Left ventricle myocardium inferior (tissue), 1 donor: ENCODE results near the gene NPEPPS. TPM values are rescaled to one million over a fixed set of nuclear protein-coding genes. Genes with fewer than 3 reads are reported as not detected.
"Not testable (repeated sequence)": the region's sequence is repeated elsewhere in the genome, so short reads cannot be mapped to it uniquely, and the experiment has no call there.

Source experiments
- DNase-seq: peaks from one replicate; pipeline ENCODE4 v3.0.0-alpha.2; 2020
- H3K27ac ChIP-seq: fragments of 200-600 bp; replicated peaks from 2 replicates; pipeline ENCODE4 v1.8.0; 2021
- H3K27me3 ChIP-seq: fragments of 200-600 bp; 2 replicates; pipeline ENCODE4 v1.8.0; 2021; ENCODE audit warnings: low read depth
- H3K36me3 ChIP-seq: fragments of 200-600 bp; 2 replicates; pipeline ENCODE4 v1.8.0; 2021
- H3K4me1 ChIP-seq: fragments of 200-600 bp; 2 replicates; pipeline ENCODE4 v1.8.0; 2021
- H3K4me3 ChIP-seq: fragments of 200-600 bp; 2 replicates; pipeline ENCODE4 v1.8.0; 2021; ENCODE audit warnings: mild to moderate bottlenecking, moderate library complexity
- H3K9me3 ChIP-seq: fragments of 200-600 bp; replicated peaks from 2 replicates; pipeline ENCODE4 v1.8.0; 2021
- intact Hi-C: fragments of 100-400 bp; cut with micrococcal nuclease; formaldehyde crosslinking; loops from one replicate; pipeline ENCODE4 v1.11.0; 2022
- long read RNA-seq: library from polyadenylated mRNA; unstranded; transcript quantifications from one replicate; pipeline ENCODE4 v2.0.0, GENCODE V29; 2021
- total RNA-seq: library from RNA; stranded (reverse); fragmentation: NEBNext Ultra II Directional; extraction: Animal tissue kit (Norgen Biotek cat#: 25700); gene quantifications from one replicate; pipeline ENCODE4 v1.2.1, GENCODE V29; 2021
- TF ChIP-seq, protein P1 (sequence below): fragments of 200-600 bp; IDR thresholded peaks from 2 replicates; pipeline ENCODE4 v1.8.0; 2021; ENCODE audit warnings: antibody characterized with exemption, mild to moderate bottlenecking, borderline replicate concordance
- donor health status: DM: no; HTN: yes; CAD: no; lungs with severe emphysema.

Gene NPEPPS
- total RNA-seq, result 72.1 TPM
- long read RNA-seq, full-length matches to known transcripts, result 86 of 198 reads
- long read RNA-seq, partial matches to known transcripts, result 94 of 198 reads
- long read RNA-seq, other reads (novel, unspliced or antisense), result 18 of 198 reads

- Histone ChIP-seq H3K27ac (peak within 1 kb of the TSS; percentile 90), H3K4me3 (peak within 1 kb of the TSS; percentile 75), H3K4me1 (peaks cover 23% of the 10 kb centered on the region)
- H3K27me3 ChIP-seq, H3K36me3 ChIP-seq, H3K9me3 ChIP-seq, intact Hi-C loops: not testable (repeated sequence)
- peak; percentile 91 for DNase-seq
These were observed at the start of gene NPEPPS for GRCh38 chr17:47530557-47531232. NPEPPS (plus strand) TSS chr17:47531108; CDS start chr17:47531301, 193 bp downstream.

DNA sequence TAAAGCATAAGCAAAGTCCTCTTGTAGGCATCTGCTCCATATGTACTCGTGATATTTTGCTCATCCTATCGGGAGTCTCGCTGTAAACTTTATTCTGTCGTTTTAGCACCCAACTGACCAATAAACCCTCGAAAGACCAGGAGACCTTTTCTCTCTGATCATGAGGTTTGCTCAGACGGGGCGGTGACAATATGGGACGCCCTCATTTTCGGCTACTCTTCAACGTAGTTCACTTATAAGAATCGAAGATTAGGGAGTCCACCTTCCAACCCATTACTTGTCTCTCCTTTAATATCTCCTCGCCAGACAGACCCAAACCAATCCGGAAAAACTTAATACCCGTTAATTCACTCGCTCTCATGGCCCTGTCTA, 39.1 kb upstream of the NPEPPS start:
- H3K9me3 ChIP-seq, intact Hi-C loops, H3K27me3 ChIP-seq, DNase-seq, H3K4me1 ChIP-seq: not testable (repeated sequence)
- peak overlapping the region; percentile 70 for H3K4me3 ChIP-seq
- H3K36me3 ChIP-seq, result peaks cover 13% of the 10 kb centered on the region
- H3K27ac ChIP-seq, result peak overlapping the region; percentile 81

DNA sequence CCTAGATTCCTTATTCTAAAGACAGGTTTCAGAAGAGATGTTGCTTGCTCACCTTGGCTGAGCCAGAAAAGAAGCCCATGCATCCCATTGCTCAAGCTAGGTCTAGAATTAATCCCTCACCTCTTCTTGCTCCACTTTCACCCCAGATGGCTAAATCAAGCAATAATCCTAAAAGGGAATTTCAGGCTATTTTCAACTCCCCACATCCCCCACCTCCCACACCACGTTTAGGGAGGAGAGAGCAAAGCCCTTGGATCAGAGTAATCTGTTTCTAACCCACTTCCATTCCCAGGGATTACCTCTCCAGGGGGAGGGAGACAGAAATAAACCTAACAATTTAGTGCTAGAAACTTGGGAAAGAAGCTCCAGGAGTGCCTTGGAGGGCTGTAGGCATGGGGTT, 31.8 kb upstream of the NPEPPS start:
- peaks cover 24% of the 10 kb centered on the region for H3K4me1 ChIP-seq
- H3K27ac ChIP-seq, H3K9me3 ChIP-seq, intact Hi-C loops, H3K27me3 ChIP-seq, H3K36me3 ChIP-seq, H3K4me3 ChIP-seq, DNase-seq: not testable (repeated sequence)

- H3K9me3 ChIP-seq, H3K27ac ChIP-seq, H3K27me3 ChIP-seq, H3K36me3 ChIP-seq, intact Hi-C loops, DNase-seq, H3K4me3 ChIP-seq: not testable (repeated sequence)
- peaks cover 24% of the 10 kb centered on the region for H3K4me1 ChIP-seq
These were observed 31.4 kb upstream of the NPEPPS start for GRCh38 chr17:47499494-47499893.

GRCh38 chr17:47500620-47501019, 30.3 kb upstream of the NPEPPS start:
- TF ChIP-seq, protein P1, sequence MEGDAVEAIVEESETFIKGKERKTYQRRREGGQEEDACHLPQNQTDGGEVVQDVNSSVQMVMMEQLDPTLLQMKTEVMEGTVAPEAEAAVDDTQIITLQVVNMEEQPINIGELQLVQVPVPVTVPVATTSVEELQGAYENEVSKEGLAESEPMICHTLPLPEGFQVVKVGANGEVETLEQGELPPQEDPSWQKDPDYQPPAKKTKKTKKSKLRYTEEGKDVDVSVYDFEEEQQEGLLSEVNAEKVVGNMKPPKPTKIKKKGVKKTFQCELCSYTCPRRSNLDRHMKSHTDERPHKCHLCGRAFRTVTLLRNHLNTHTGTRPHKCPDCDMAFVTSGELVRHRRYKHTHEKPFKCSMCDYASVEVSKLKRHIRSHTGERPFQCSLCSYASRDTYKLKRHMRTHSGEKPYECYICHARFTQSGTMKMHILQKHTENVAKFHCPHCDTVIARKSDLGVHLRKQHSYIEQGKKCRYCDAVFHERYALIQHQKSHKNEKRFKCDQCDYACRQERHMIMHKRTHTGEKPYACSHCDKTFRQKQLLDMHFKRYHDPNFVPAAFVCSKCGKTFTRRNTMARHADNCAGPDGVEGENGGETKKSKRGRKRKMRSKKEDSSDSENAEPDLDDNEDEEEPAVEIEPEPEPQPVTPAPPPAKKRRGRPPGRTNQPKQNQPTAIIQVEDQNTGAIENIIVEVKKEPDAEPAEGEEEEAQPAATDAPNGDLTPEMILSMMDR, result peak; percentile 65
- H3K27ac ChIP-seq, H3K4me3 ChIP-seq, H3K9me3 ChIP-seq, DNase-seq, H3K27me3 ChIP-seq, intact Hi-C loops, H3K36me3 ChIP-seq: not testable (repeated sequence)
- H3K4me1 ChIP-seq, result peaks cover 24% of the 10 kb centered on the region

DNA sequence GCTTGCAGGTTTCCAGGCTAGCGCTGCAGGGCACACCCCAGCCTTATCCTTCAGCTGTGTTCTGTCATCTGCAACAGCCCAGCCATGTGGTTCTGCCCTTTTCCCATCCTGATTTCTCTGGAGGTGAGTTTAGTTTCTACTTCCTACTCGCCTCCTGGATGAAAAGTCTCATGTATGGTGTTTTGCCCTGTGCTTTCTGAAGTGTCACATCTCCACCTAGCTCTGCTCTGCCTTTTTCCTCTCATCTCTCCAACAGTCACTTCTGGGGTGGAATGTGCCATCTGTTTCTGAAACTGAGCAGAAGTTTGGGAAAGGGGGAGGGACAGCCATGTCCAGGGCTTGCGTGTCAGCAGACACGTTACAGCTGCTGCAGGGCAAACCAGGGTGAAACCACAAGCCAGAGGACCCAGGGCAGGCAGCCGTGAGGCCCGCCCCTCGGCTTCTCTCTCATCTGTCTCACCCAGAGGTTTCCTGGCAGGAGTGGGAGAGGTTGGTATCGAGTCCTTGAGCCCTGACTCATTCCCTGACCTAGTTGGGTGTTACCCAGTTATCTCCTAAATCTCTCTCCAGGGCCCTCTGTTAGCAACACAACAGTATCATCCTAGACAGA, 28.7 kb upstream of the NPEPPS start:
- H3K27me3 ChIP-seq, H3K9me3 ChIP-seq, intact Hi-C loops, H3K36me3 ChIP-seq: not testable (repeated sequence)
- Histone ChIP-seq H3K4me1 (peaks cover 24% of the 10 kb centered on the region), H3K27ac (peak overlapping the region; percentile 61), H3K4me3 (peak overlapping the region; percentile 1)
- peak; percentile 53 for DNase-seq

GRCh38 chr17:47502776-47503455, 28.0 kb upstream of the NPEPPS start:
- intact Hi-C loops, H3K9me3 ChIP-seq, H3K27me3 ChIP-seq, H3K36me3 ChIP-seq, H3K4me3 ChIP-seq, DNase-seq: not testable (repeated sequence)
- H3K27ac ChIP-seq, result peak overlapping the region; percentile 61
- peaks cover 24% of the 10 kb centered on the region for H3K4me1 ChIP-seq

DNA sequence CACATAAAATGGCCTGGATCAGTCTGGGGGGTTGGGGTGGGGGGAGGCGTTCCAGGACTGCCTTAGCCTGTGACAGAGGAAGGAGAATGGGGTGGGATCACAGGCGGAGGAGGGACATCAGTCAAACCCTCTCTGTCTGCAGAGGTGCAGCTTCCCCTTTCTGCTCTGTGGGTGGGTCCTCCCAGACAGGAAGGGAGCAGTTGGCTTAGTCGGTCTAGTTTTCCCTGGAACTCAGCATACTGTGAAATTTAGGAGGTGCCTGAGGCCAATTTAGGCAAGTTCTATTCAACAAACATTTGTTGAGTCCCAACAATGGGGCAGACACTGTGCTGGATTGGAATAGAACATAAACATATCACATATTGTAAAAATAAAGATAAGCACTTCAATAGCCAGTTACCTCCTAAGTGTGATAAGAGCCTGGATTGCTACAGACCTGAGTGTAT, 19.2 kb upstream of the NPEPPS start:
- intact Hi-C loops, DNase-seq: not testable (repeated sequence)

GRCh38 chr17:47513301-47513700, 17.6 kb upstream of the NPEPPS start:
- H3K9me3 ChIP-seq, DNase-seq, H3K27ac ChIP-seq, intact Hi-C loops, H3K27me3 ChIP-seq, H3K36me3 ChIP-seq, H3K4me3 ChIP-seq, H3K4me1 ChIP-seq: not testable (repeated sequence)

More for the DNA sequence above, 19.2 kb upstream of the NPEPPS start:
- not testable (repeated sequence) for H3K27me3 ChIP-seq, H3K9me3 ChIP-seq, H3K36me3 ChIP-seq, H3K4me3 ChIP-seq, H3K4me1 ChIP-seq
- peak overlapping the region; percentile 17 for H3K27ac ChIP-seq

DNA sequence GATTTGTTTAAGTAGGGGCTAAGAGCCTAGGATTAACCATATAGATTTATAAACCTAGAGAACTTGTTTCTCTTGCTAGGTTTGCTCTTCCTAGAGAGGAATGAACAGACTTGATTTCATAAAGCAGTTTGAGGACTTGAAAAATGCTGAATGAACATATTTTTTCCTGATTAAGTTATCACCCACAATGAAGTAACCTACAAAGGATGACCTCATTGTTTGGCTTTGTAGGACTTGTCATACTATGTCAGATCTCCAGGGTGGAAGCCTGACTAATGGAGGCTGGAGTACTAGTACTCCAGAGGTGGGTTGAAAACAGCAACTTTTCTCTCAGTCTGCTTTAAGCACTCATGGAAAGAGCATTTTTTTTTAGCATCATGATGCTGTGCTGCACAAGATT, 12.0 kb upstream of the NPEPPS start:
- H3K36me3 ChIP-seq, intact Hi-C loops, H3K4me1 ChIP-seq, H3K27ac ChIP-seq, H3K9me3 ChIP-seq, H3K4me3 ChIP-seq, DNase-seq, H3K27me3 ChIP-seq: not testable (repeated sequence)

GRCh38 chr17:47519365-47519764, 11.5 kb upstream of the NPEPPS start:
- H3K27ac ChIP-seq, H3K4me3 ChIP-seq, H3K27me3 ChIP-seq, H3K9me3 ChIP-seq, intact Hi-C loops, DNase-seq, H3K4me1 ChIP-seq, H3K36me3 ChIP-seq: not testable (repeated sequence)

- DNase-seq, intact Hi-C loops, H3K4me1 ChIP-seq, H3K36me3 ChIP-seq, H3K4me3 ChIP-seq, H3K27ac ChIP-seq, H3K27me3 ChIP-seq, H3K9me3 ChIP-seq: not testable (repeated sequence)
These were observed 10.6 kb upstream of the NPEPPS start for GRCh38 chr17:47520279-47520678.
